Measurements from ENCODE around the gene TMEM9.

GRCh38 chr1:201109651-201110050, 44.6 kb downstream of the TMEM9 start:
- no peak for TF ChIP-seq ELF4 (IDR thresholded peaks at IDR 0.05)
- TF ChIP-seq PKNOX1 (IDR thresholded peaks at IDR 0.05): no peak
- no peak for TF ChIP-seq TARDBP (IDR thresholded peaks at IDR 0.05)
- TF ChIP-seq HDGF (IDR thresholded peaks at IDR 0.05; ENCODE audit: borderline replicate concordance): no peak
- no peak for TF ChIP-seq FOXK2 (IDR thresholded peaks at IDR 0.05)
- no peak for TF ChIP-seq ARNT (IDR thresholded peaks at IDR 0.05)
- no peak for TF ChIP-seq FOXM1 (IDR thresholded peaks at IDR 0.05; ENCODE audit: borderline replicate concordance)
- no peak for TF ChIP-seq BHLHE40 (IDR thresholded peaks at IDR 0.05; ENCODE audit: borderline replicate concordance)

Data from HEK293T (cell line).